Activated T-helper 2 cell treated with anti-CD3 and anti-CD28 coated beads, Interferon-gamma antibody, Interleukin-2, Interleukin-4, amounts not matched to agents 10 μg/mL and 5 μg/mL and 100 μg/mL, durations not matched to agents 14 hours and 24 hours and 36 hours (primary cell): ENCODE measurements around the gene HTR1D. TPM values are rescaled to one million over a fixed set of nuclear protein-coding genes. Genes with fewer than 3 reads are reported as not detected.
"Not testable (repeated sequence)": the region's sequence is repeated elsewhere in the genome, so short reads cannot be mapped to it uniquely, and the experiment has no call there.

Experiments
- DNase-seq: peaks from one replicate; pipeline ENCODE4 v3.0.0; 2021; ENCODE audit warnings: low spot score
- H3K27ac Mint-ChIP-seq: one replicate; pipeline ENCODE4 v1.8.0; 2021; ENCODE audit warnings: mixed read lengths
- H3K27me3 Mint-ChIP-seq: one replicate; pipeline ENCODE4 v1.8.0; 2021; ENCODE audit warnings: low read depth, mixed read lengths
- H3K36me3 Mint-ChIP-seq: one replicate; pipeline ENCODE4 v1.8.0; 2021; ENCODE audit warnings: low read depth, mixed read lengths
- H3K4me1 Mint-ChIP-seq: one replicate; pipeline ENCODE4 v1.8.0; 2021; ENCODE audit warnings: low read depth, mixed read lengths
- H3K4me3 Mint-ChIP-seq: one replicate; pipeline ENCODE4 v1.8.0; 2021; ENCODE audit warnings: low read depth, mild to moderate bottlenecking, moderate library complexity, mixed read lengths
- H3K9me3 Mint-ChIP-seq: one replicate; pipeline ENCODE4 v1.8.0; 2021; ENCODE audit warnings: mixed read lengths
- intact Hi-C: fragments of 100-400 bp; cut with micrococcal nuclease; formaldehyde crosslinking; loops from one replicate; pipeline ENCODE4 v1.15.1; 2023
- total RNA-seq: library from RNA; stranded (reverse); gene quantifications from 2 replicates; pipeline ENCODE4 v1.2.3, GENCODE V29; 2022

The HTR1D gene
- total RNA-seq, 1 donor from 2014 or later = not detected

- H3K36me3 Mint-ChIP-seq, H3K27ac Mint-ChIP-seq, H3K4me1 Mint-ChIP-seq, H3K9me3 Mint-ChIP-seq, H3K27me3 Mint-ChIP-seq, intact Hi-C loops, DNase-seq, H3K4me3 Mint-ChIP-seq: not testable (repeated sequence)
Measured at GRCh38 chr1:23188936-23189452, 28.3 kb downstream of the HTR1D start.

- intact Hi-C loops = no loop called here
Measured at GRCh38 chr1:23188434-23188884, 28.8 kb downstream of the HTR1D start.

GRCh38 chr1:23187637-23188036, 29.7 kb downstream of the HTR1D start:
- H3K27ac Mint-ChIP-seq = no peak overlapping the region
- no peaks in the 10 kb centered on the region for H3K9me3 Mint-ChIP-seq
- no peaks in the 10 kb centered on the region for H3K36me3 Mint-ChIP-seq
- DNase-seq = no peak
- peaks cover 7% of the 10 kb centered on the region for H3K27me3 Mint-ChIP-seq
- H3K4me3 Mint-ChIP-seq = no peak overlapping the region
- H3K4me1 Mint-ChIP-seq = peaks cover 4% of the 10 kb centered on the region
- intact Hi-C loops = no loop called here

More at GRCh38 chr1:23188434-23188884, 28.8 kb downstream of the HTR1D start:
- no peak overlapping the region for H3K27ac Mint-ChIP-seq
- no peaks in the 10 kb centered on the region for H3K36me3 Mint-ChIP-seq
- H3K27me3 Mint-ChIP-seq = peaks cover 4% of the 10 kb centered on the region
- no peaks in the 10 kb centered on the region for H3K9me3 Mint-ChIP-seq
- H3K4me3 Mint-ChIP-seq = no peak overlapping the region
- DNase-seq = no peak
- H3K4me1 Mint-ChIP-seq = peaks cover 4% of the 10 kb centered on the region

GRCh38 chr1:23185381-23185780, 31.9 kb downstream of the HTR1D start:
- Mint-ChIP-seq H3K4me3 (no peak overlapping the region), H3K9me3 (no peaks in the 10 kb centered on the region), H3K27ac (no peak overlapping the region), H3K4me1 (peaks cover 4% of the 10 kb centered on the region), H3K27me3 (peaks cover 8% of the 10 kb centered on the region), H3K36me3 (no peaks in the 10 kb centered on the region)
- intact Hi-C loops = no loop called here
- DNase-seq = no peak

GRCh38 chr1:23184212-23184934, 32.9 kb downstream of the HTR1D start:
- Mint-ChIP-seq H3K4me3 (peak overlapping the region; percentile 37), H3K9me3 (no peaks in the 10 kb centered on the region), H3K27ac (no peak overlapping the region), H3K27me3 (peaks cover 10% of the 10 kb centered on the region), H3K4me1 (peaks cover 4% of the 10 kb centered on the region), H3K36me3 (no peaks in the 10 kb centered on the region)
- DNase-seq = no peak
- intact Hi-C loops = loop anchor here (1.0 kb wide), 2 partner anchors 86 to 208 kb away; no protein-coding TSS in a partner anchor

GRCh38 chr1:23179862-23180261, 37.4 kb downstream of the HTR1D start:
- Mint-ChIP-seq H3K4me3 (no peak overlapping the region), H3K4me1 (peaks cover 6% of the 10 kb centered on the region), H3K27me3 (peaks cover 36% of the 10 kb centered on the region), H3K27ac (no peak overlapping the region), H3K9me3 (no peaks in the 10 kb centered on the region), H3K36me3 (no peaks in the 10 kb centered on the region)
- DNase-seq = no peak
- intact Hi-C loops = no loop called here

GRCh38 chr1:23178950-23179349, 38.4 kb downstream of the HTR1D start:
- H3K4me3 Mint-ChIP-seq = no peak overlapping the region
- H3K4me1 Mint-ChIP-seq = peaks cover 6% of the 10 kb centered on the region
- H3K36me3 Mint-ChIP-seq = no peaks in the 10 kb centered on the region
- peaks cover 36% of the 10 kb centered on the region for H3K27me3 Mint-ChIP-seq
- no peak overlapping the region for H3K27ac Mint-ChIP-seq
- intact Hi-C loops = no loop called here
- DNase-seq = no peak
- H3K9me3 Mint-ChIP-seq = peaks cover 4% of the 10 kb centered on the region

GRCh38 chr1:23178414-23178813, 38.9 kb downstream of the HTR1D start:
- Mint-ChIP-seq H3K4me1 (peaks cover 6% of the 10 kb centered on the region), H3K27ac (no peak overlapping the region), H3K9me3 (peaks cover 4% of the 10 kb centered on the region), H3K4me3 (no peak overlapping the region), H3K27me3 (peaks cover 36% of the 10 kb centered on the region), H3K36me3 (no peaks in the 10 kb centered on the region)
- intact Hi-C loops = no loop called here
- DNase-seq = no peak

GRCh38 chr1:23177438-23178380, 39.6 kb downstream of the HTR1D start:
- H3K4me3 Mint-ChIP-seq = peak overlapping the region; percentile 69
- H3K36me3 Mint-ChIP-seq = no peaks in the 10 kb centered on the region
- H3K27me3 Mint-ChIP-seq = peaks cover 32% of the 10 kb centered on the region
- peaks cover 6% of the 10 kb centered on the region for H3K4me1 Mint-ChIP-seq
- peak; percentile 35 for DNase-seq
- intact Hi-C loops = no loop called here
- H3K9me3 Mint-ChIP-seq = peaks cover 4% of the 10 kb centered on the region
- no peak overlapping the region for H3K27ac Mint-ChIP-seq

GRCh38 chr1:23177031-23177430, 40.3 kb downstream of the HTR1D start:
- Mint-ChIP-seq H3K4me3 (peak overlapping the region; percentile 69), H3K9me3 (peaks cover 4% of the 10 kb centered on the region), H3K27me3 (peaks cover 31% of the 10 kb centered on the region), H3K36me3 (no peaks in the 10 kb centered on the region), H3K4me1 (peaks cover 6% of the 10 kb centered on the region), H3K27ac (no peak overlapping the region)
- DNase-seq = no peak
- intact Hi-C loops = no loop called here

- DNase-seq = no peak
- peaks cover 4% of the 10 kb centered on the region for H3K9me3 Mint-ChIP-seq
Measured at GRCh38 chr1:23174426-23175110, 42.7 kb downstream of the HTR1D start.

GRCh38 chr1:23171181-23171755, 46.0 kb downstream of the HTR1D start:
- H3K9me3 Mint-ChIP-seq = peaks cover 4% of the 10 kb centered on the region

More at GRCh38 chr1:23174426-23175110, 42.7 kb downstream of the HTR1D start:
- Mint-ChIP-seq H3K36me3 (no peaks in the 10 kb centered on the region), H3K27me3 (peaks cover 27% of the 10 kb centered on the region), H3K4me1 (peaks cover 11% of the 10 kb centered on the region), H3K4me3 (no peak overlapping the region), H3K27ac (no peak overlapping the region)
- intact Hi-C loops = no loop called here

More at GRCh38 chr1:23171181-23171755, 46.0 kb downstream of the HTR1D start:
- Mint-ChIP-seq H3K4me3 (no peak overlapping the region), H3K4me1 (peaks cover 20% of the 10 kb centered on the region), H3K27ac (no peak overlapping the region), H3K36me3 (no peaks in the 10 kb centered on the region), H3K27me3 (peaks cover 10% of the 10 kb centered on the region)
- no peak for DNase-seq
- intact Hi-C loops = no loop called here
